HG03064 (cell line): ENCODE data around the gene SYNE1.
"Not testable (repeated sequence)": the region's sequence is repeated elsewhere in the genome, so short reads cannot be mapped to it uniquely, and the experiment has no call there.

Experiments
- ATAC-seq: cut with Tn5 transposase; IDR thresholded peaks from one replicate; pipeline ENCODE4 v1.9.1; 2021; ENCODE audit warnings: low read depth; ENCODE audit not compliant: unreplicated experiment

The SYNE1 gene

GRCh38 chr6:152435816-152436215 is 201.3 kb downstream of the SYNE1 start:
- ATAC-seq, result no peak

GRCh38 chr6:152432758-152433157 is 204.4 kb downstream of the SYNE1 start:
- no peak for ATAC-seq

- ATAC-seq, result no peak
These were observed 209.0 kb downstream of the SYNE1 start for GRCh38 chr6:152428126-152428525.

- ATAC-seq, result no peak
These were observed 210.9 kb downstream of the SYNE1 start for GRCh38 chr6:152426276-152426675.

- peak; percentile 82 for ATAC-seq
These were observed 213.7 kb downstream of the SYNE1 start for GRCh38 chr6:152423216-152424103.

- not testable (repeated sequence) for ATAC-seq
These were observed 215.7 kb downstream of the SYNE1 start for GRCh38 chr6:152421496-152421895.

GRCh38 chr6:152420696-152421095 is 216.5 kb downstream of the SYNE1 start:
- ATAC-seq, result no peak

- ATAC-seq, result no peak
These were observed 218.6 kb downstream of the SYNE1 start for GRCh38 chr6:152418551-152418950.

- ATAC-seq, result no peak
These were observed 220.5 kb downstream of the SYNE1 start for GRCh38 chr6:152416652-152417051.

GRCh38 chr6:152404936-152405595 is 232.1 kb downstream of the SYNE1 start:
- no peak for ATAC-seq

- ATAC-seq, result no peak
These were observed 232.9 kb downstream of the SYNE1 start for GRCh38 chr6:152404086-152404857.

- ATAC-seq, result no peak
These were observed 234.4 kb downstream of the SYNE1 start for GRCh38 chr6:152402791-152403190.

- no peak for ATAC-seq
These were observed 235.2 kb downstream of the SYNE1 start for GRCh38 chr6:152401978-152402377.

- no peak for ATAC-seq
These were observed 237.8 kb downstream of the SYNE1 start for GRCh38 chr6:152399399-152399798.

- no peak for ATAC-seq
These were observed 238.2 kb downstream of the SYNE1 start for GRCh38 chr6:152398993-152399392.

GRCh38 chr6:152398316-152398715 is 238.8 kb downstream of the SYNE1 start:
- no peak for ATAC-seq

GRCh38 chr6:152394303-152394702 is 242.9 kb downstream of the SYNE1 start:
- ATAC-seq, result no peak

- no peak for ATAC-seq
These were observed 245.8 kb downstream of the SYNE1 start for GRCh38 chr6:152391179-152391880.

- no peak for ATAC-seq
These were observed 250.1 kb downstream of the SYNE1 start for GRCh38 chr6:152387091-152387490.

- no peak for ATAC-seq
These were observed 251.0 kb downstream of the SYNE1 start for GRCh38 chr6:152386131-152386530.
